Measurements from ENCODE around the gene SCIN. TPM values are rescaled to one million over a fixed set of nuclear protein-coding genes. Genes with fewer than 3 reads are reported as not detected.
A peak's percentile ranks its signal among the peaks of the same experiment; 100 is the strongest.

Gene SCIN
- total RNA-seq, 1 donor: 4.7 TPM

- Histone ChIP-seq H4K20me1 (ENCODE audit: insufficient read depth, low read length) (no peaks in the 10 kb centered on the region), H3K27me3 (ENCODE audit: insufficient read depth, low read length) (no peaks in the 10 kb centered on the region), H3K4me1 (ENCODE audit: insufficient read depth, low read length) (peaks cover 27% of the 10 kb centered on the region), H3K4me3 (ENCODE audit: insufficient read depth, low read length) (no peak overlapping the region), H3K4me2 (ENCODE audit: insufficient read depth, low read length) (no peak overlapping the region), H3K36me3 (ENCODE audit: insufficient read depth, low read length) (no peaks in the 10 kb centered on the region), H2AFZ (ENCODE audit: low read length) (peak overlapping the region; percentile 27), H3K9me3 (ENCODE audit: low read depth, low read length) (no peaks in the 10 kb centered on the region), H3K79me2 (ENCODE audit: insufficient read depth, low read length) (no peaks in the 10 kb centered on the region), H3K27ac (ENCODE audit: low read depth, low read length) (peak overlapping the region; percentile 56)
- no peak for TF ChIP-seq CTCF (IDR thresholded peaks at IDR 0.05; ENCODE audit: extremely low read depth, low read depth, low read length)
- DNase-seq (ENCODE audit: insufficient read length, low spot score, missing footprints): no peak
Measured at GRCh38 chr7:12583176-12583575, 12.7 kb downstream of the SCIN start.

DNA sequence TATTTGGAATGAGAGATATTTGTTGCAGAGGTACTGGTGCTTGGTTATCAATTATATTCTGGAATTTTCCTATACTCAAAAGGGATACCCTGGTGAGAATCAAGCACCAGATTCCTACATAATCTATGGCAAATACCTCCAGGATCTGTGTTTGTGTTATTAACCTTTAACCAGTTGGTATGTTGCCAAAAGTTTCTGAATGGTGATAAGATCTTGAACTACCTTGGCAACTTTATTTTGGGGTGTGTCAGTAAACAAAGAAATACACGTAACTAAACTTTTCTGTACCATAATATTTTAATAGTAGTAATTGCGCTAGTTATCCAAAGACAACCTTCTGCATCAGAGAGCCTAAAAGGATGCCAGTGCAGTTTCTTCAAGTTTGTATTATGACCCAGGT is 13.4 kb downstream of the SCIN start:
- no peak overlapping the region for H3K4me3 ChIP-seq (ENCODE audit: insufficient read depth, low read length)
- H4K20me1 ChIP-seq (ENCODE audit: insufficient read depth, low read length): no peaks in the 10 kb centered on the region
- H3K9me3 ChIP-seq (ENCODE audit: low read depth, low read length): no peaks in the 10 kb centered on the region
- no peaks in the 10 kb centered on the region for H3K36me3 ChIP-seq (ENCODE audit: insufficient read depth, low read length)
- no peak for TF ChIP-seq CTCF (IDR thresholded peaks at IDR 0.05; ENCODE audit: extremely low read depth, low read depth, low read length)
- no peak overlapping the region for H3K4me2 ChIP-seq (ENCODE audit: insufficient read depth, low read length)
- H3K79me2 ChIP-seq (ENCODE audit: insufficient read depth, low read length): no peaks in the 10 kb centered on the region
- H2AFZ ChIP-seq (ENCODE audit: low read length): no peak overlapping the region
- no peaks in the 10 kb centered on the region for H3K27me3 ChIP-seq (ENCODE audit: insufficient read depth, low read length)
- H3K27ac ChIP-seq (ENCODE audit: low read depth, low read length): peak overlapping the region; percentile 79
- H3K4me1 ChIP-seq (ENCODE audit: insufficient read depth, low read length): peaks cover 27% of the 10 kb centered on the region
- DNase-seq (ENCODE audit: insufficient read length, low spot score, missing footprints): no peak

DNA sequence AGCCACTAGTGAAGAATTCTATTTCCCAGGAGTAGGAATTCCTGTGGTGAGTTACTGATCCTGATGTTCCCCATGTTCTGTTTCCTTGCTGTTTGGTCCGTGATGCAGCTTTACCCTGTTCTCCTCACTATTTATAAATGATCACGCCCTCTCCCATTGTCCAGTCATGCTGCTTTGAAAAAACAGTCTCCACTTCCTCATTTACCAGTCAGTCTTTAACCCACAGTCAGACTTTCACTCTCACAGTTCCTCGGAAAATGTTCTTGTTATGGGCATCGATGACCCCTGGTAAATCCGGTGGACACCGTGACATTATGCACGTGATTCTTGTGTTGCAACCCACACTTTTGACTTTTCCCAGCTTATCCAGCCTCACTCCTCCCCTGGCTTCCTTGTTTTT is 14.4 kb downstream of the SCIN start:
- no peaks in the 10 kb centered on the region for H3K27me3 ChIP-seq (ENCODE audit: insufficient read depth, low read length)
- peak overlapping the region; percentile 68 for H2AFZ ChIP-seq (ENCODE audit: low read length)
- no peaks in the 10 kb centered on the region for H3K79me2 ChIP-seq (ENCODE audit: insufficient read depth, low read length)
- TF ChIP-seq CTCF (IDR thresholded peaks at IDR 0.05; ENCODE audit: extremely low read depth, low read depth, low read length): no peak
- H3K4me2 ChIP-seq (ENCODE audit: insufficient read depth, low read length): peak overlapping the region; percentile 78
- peak overlapping the region; percentile 23 for H3K4me3 ChIP-seq (ENCODE audit: insufficient read depth, low read length)
- H3K4me1 ChIP-seq (ENCODE audit: insufficient read depth, low read length): peaks cover 27% of the 10 kb centered on the region
- H3K27ac ChIP-seq (ENCODE audit: low read depth, low read length): peak overlapping the region; percentile 79
- H3K9me3 ChIP-seq (ENCODE audit: low read depth, low read length): no peaks in the 10 kb centered on the region
- DNase-seq (ENCODE audit: insufficient read length, low spot score, missing footprints): no peak
- H4K20me1 ChIP-seq (ENCODE audit: insufficient read depth, low read length): no peaks in the 10 kb centered on the region
- H3K36me3 ChIP-seq (ENCODE audit: insufficient read depth, low read length): no peaks in the 10 kb centered on the region

DNA sequence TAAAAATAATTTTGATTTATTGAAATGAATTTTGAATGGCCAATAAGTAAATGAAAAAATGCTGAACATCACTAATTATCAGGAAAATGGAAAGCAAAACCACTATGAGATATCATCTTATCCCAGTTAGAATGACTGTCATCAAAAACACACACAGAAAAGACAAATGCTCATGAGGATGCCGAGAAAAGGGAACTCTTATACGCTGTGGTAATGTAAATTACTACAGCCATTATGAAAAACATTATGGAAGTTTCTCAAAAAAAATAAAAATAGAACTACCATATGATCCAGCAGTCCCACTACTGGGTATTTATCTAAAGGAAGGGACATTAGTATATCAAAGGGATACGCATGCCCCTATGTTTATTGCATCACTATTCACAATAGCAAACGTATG is 15.8 kb downstream of the SCIN start:
- Histone ChIP-seq H3K79me2 (ENCODE audit: insufficient read depth, low read length) (no peaks in the 10 kb centered on the region), H3K4me2 (ENCODE audit: insufficient read depth, low read length) (no peak overlapping the region), H4K20me1 (ENCODE audit: insufficient read depth, low read length) (no peaks in the 10 kb centered on the region), H3K9me3 (ENCODE audit: low read depth, low read length) (no peaks in the 10 kb centered on the region), H2AFZ (ENCODE audit: low read length) (no peak overlapping the region), H3K27ac (ENCODE audit: low read depth, low read length) (no peak overlapping the region), H3K4me1 (ENCODE audit: insufficient read depth, low read length) (peaks cover 27% of the 10 kb centered on the region), H3K36me3 (ENCODE audit: insufficient read depth, low read length) (no peaks in the 10 kb centered on the region), H3K27me3 (ENCODE audit: insufficient read depth, low read length) (no peaks in the 10 kb centered on the region), H3K4me3 (ENCODE audit: insufficient read depth, low read length) (no peak overlapping the region)
- no peak for DNase-seq (ENCODE audit: insufficient read length, low spot score, missing footprints)
- TF ChIP-seq CTCF (IDR thresholded peaks at IDR 0.05; ENCODE audit: extremely low read depth, low read depth, low read length): no peak
